Stimulated activated CD4-positive, alpha-beta T cell treated with anti-CD3 and anti-CD28 coated beads, Interleukin-4, amount 100 ng/mL, for 4 hours (primary cell): ENCODE data around the gene NLRX1.
"Not testable (repeated sequence)": the region's sequence is repeated elsewhere in the genome, so short reads cannot be mapped to it uniquely, and the experiment has no call there.

Experiments
- DNase-seq, 2 experiments: peaks; one replicate each; pipeline ENCODE4 v3.0.0-alpha.2; 2020

The NLRX1 gene

DNA sequence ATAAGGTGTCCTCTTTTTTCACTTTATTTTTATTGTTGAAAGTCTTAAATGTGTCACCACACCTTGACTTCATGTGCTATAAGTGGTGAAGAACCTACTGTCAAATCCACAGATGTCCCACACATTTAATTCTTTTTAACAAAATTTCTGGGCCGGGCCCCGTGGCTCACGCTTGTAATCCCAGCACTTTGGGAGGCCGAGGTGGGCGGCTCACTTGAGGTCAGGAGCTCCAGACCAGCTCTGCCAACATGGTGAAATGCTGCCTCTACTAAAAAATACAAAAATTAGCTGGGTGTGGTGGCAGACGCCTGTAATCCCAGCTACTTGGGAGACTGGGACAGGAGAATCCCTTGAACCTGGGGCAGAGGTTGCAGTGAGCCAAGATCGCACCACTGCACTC lies 40.7 kb downstream of the NLRX1 start:
- DNase-seq: no peak

DNA sequence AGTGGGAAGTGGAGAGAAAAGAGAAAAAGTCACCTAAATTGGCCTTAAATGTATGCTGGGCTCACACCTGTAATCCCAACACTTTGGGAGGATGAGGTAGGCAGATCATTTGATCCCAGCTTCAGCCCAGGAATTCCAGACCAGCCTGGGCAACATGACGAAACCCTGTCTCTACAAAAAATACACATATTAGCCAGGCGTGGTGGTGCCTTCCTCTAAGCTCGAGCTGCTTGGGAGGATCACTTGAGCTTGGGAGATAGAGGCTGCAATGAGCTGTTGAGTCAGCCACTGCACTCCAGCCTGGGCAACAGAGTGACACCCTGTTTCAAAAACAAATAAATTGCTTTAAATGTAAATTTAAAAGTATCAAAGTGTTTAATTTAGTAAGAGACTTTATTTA lies 41.5 kb downstream of the NLRX1 start:
- DNase-seq: no peak

DNA sequence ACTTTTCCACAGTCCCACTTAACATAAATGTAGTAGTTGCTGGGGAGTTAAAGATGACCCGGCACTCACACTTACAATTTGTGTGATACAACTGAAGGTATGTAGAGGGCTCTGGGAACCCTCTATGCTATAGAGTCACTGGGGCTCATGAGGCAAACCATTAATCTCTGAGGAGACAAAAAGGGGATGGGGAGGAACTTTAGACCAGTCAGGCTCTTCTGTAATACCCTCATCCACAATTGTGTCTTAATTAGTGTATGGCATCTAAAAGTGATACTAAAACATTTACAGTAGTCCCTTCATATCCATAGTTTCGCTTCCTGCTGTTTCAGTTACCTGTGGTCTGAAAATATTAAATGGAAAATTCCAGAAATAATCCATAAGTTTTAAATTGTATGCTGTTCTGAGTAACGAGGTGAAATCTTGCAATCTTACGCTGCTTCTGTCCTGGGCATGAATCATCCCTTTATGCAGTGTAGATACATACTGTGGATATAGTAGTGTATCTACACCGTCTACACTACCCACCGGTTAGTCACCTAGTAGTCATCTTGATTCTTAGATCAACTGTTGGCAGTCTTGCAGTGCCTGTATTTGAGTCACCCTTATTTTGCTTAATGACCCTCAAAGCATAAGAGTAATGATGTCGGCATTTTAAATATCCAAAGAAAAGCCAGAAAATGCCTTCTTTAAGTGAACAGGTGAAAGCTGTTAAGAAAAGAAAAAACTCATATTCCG lies 49.8 kb downstream of the NLRX1 start:
- DNase-seq: peak in 1 of 2 experiments; percentile 15

DNA sequence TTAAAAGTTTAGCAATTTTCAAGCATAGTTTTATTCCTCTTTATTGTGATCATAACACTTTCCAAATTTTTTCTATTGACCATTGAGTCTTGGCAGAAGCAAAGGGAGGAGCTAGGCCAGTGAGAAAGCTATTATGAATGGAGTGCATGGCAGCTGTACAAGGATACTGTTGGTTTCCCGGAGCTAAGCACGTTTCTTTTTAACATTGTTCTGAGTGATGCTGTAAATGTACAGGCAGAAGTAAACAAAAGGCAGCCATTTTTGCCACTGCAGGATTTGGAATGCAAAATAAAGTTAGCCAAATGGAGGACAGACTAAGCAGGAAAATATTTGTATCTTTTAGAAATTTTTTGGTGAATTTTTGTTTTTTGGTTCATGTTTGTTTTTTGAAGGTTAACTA lies 53.8 kb downstream of the NLRX1 start:
- no peak for DNase-seq

DNA sequence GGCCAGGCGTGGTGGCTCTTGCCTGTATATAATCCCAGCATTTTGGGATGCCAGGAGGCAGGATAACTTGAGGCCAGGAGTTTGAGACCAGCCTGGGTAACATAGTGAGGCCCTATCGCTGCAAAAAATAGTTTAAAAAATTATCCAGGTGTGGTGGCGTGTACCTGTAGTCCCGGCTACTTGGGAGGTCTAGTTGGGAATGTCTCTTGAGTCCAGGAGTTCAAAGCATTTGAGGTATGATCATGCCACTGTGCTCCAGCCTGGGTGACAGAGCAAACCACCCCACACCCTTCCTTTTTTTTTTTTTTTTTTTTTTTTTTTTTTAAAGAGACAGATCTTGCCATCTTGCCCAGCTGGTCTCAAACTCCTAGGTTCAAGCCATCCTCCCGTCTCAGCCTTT lies 54.4 kb downstream of the NLRX1 start:
- no peak for DNase-seq

DNA sequence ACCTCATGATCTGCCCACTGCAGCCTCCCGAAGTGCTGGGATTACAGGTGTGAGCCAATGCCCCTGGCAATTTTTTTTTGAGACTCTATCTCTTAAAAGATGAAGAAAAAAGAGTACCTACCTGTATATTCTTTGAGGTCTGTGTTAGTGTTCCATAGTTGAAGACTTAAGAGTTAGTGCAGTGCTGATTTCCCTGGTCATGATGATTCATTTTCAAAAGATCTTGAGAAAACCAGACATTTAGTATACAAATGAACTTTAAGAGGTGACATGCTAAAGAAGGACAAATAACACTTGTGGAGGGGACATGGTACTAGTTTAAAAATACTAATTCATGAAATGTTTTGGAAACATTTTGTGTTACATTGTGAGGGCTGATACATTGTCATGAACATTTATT lies 55.3 kb downstream of the NLRX1 start:
- DNase-seq: no peak

DNA sequence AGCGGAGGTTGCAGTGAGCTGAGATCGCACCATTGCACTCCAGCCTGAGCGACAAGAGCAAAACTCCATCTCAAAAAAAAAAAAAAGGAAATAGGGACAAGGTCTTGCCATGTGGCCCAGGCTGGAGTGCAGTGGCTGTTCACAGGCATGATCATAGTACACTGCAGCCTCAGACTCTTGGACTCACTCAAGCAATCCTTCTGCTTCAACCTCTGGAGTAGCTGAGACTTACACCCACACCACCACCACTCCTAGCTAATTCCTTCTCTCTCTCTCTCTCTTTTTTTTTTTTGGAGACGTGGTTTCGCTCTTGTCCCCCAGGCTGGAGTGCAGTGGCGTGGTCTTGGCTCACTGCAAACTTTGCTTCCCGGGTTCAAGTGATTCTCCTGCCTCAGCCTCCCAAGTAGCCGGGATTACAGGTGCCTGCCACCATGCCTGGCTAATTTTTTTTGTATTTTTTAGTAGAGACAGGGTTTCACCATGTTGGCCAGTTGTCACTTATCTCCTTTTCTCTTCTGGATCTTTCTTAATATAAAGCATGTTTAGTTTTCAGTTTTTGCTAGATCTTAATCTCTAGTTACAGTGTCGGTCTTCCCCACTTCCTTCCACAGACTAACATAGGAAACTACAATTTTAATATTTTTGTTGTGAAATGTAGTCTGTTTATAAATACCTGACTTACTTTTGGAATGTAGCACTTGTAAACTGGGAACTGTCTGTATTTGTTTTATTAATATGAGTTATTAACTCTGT lies 60.2 kb downstream of the NLRX1 start:
- not testable (repeated sequence) for DNase-seq

DNA sequence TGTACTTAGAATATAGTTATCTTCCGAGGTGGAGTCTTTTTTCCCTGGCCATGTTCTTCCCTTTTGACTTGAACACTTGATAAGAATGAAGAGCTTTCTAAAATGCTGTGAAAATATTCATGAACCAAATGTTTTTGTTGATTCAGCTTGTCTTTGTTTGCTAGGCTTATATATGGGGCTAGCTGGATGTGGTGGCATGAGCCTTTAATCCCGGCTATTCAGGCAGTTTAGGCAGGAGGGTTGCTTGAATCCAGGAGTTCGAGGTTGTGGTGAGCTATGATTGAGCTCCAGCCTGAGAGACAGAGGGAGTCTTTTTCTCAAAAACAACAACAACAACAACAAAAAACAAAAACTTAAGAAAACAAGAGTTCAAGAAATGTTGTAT lies 60.8 kb downstream of the NLRX1 start:
- no peak for DNase-seq

DNA sequence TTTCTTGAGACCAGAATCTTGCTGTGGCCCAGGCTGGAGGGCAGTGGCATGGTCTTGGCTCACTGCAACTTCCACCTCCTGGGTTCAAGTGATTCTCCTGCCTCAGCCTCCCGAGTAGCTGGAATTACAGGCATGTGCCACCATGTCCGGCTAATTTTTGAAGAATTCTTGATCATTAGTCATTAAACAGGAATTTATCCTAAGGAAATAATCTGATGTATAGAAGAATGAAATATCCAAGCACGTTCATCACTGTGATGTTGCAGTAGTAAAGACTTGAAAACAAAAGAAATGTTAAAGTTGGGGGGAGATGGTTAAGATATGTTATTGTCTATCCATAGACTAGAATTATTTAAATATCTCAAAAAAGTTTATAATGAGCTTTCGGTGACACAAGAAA lies 61.2 kb downstream of the NLRX1 start:
- no peak for DNase-seq
